HCT116 (cell line): ENCODE measurements around the gene ANGPT4.

Source experiments
- CTCF ChIP-seq, 3 experiments: fragments of 200-600 bp in 1 of 3; sonication (generic) in 1 of 3; IDR thresholded peaks in 2 of 3; conservative IDR thresholded peaks in 1 of 3; 2 replicates each; pipeline ENCODE4 v1.5.1; 2012 to 2017; ENCODE audit warnings: low read depth in 2 of 3, low read length in 2 of 3, antibody characterized with exemption in 1 of 3, borderline replicate concordance in 1 of 3, control low read depth in 1 of 3, mild to moderate bottlenecking in 1 of 3, mixed read lengths in 1 of 3, mixed run types in 1 of 3, moderate library complexity in 1 of 3; ENCODE audit not compliant: insufficient read depth in 1 of 3
- ELF1 ChIP-seq: IDR thresholded peaks from 2 replicates; pipeline ENCODE4 v1.6.1; 2012; ENCODE audit warnings: low read depth, borderline replicate concordance
- EZH2 ChIP-seq: fragments of 200-600 bp; sonication (generic); IDR thresholded peaks from 2 replicates; pipeline ENCODE4 v1.6.1; 2017; ENCODE audit warnings: antibody characterized with exemption, mixed run types
- EZH2phosphoT487 ChIP-seq: fragments of 200-600 bp; IDR thresholded peaks from 2 replicates; pipeline ENCODE4 v1.6.1; 2018; ENCODE audit warnings: antibody characterized with exemption, borderline replicate concordance
- MAX ChIP-seq: IDR thresholded peaks from 2 replicates; pipeline ENCODE4 v1.6.1; 2012
- POLR2A ChIP-seq: IDR thresholded peaks from 2 replicates; pipeline ENCODE4 v1.7.0; 2011; ENCODE audit warnings: borderline replicate concordance; ENCODE audit not compliant: insufficient read depth, insufficient read length; ENCODE audit errors: extremely low read depth
- POLR2AphosphoS5 ChIP-seq: IDR thresholded peaks from 2 replicates; pipeline ENCODE4 v1.6.1; 2011; ENCODE audit warnings: mild to moderate bottlenecking, low read depth, low read length, moderate library complexity
- RAD21 ChIP-seq: IDR thresholded peaks from 2 replicates; pipeline ENCODE4 v1.6.1; 2012; ENCODE audit warnings: low read depth, mild to moderate bottlenecking
- REST ChIP-seq: IDR thresholded peaks from 2 replicates; pipeline ENCODE4 v1.6.1; 2012; ENCODE audit warnings: low read depth
- SP1 ChIP-seq: IDR thresholded peaks from 2 replicates; pipeline ENCODE4 v1.6.1; 2012; ENCODE audit warnings: low read depth
- SRF ChIP-seq: IDR thresholded peaks from 2 replicates; pipeline ENCODE4 v1.6.1; 2012; ENCODE audit warnings: low read depth
- ZNF274 ChIP-seq: fragments of 200-500 bp; sonication (Bioruptor generic); IDR thresholded peaks from 2 replicates; pipeline ENCODE4 v1.6.1; 2014; ENCODE audit warnings: mild to moderate bottlenecking, low read depth, low read length, inconsistent platforms

GRCh38 chr20:858011-858410 lies 58.1 kb downstream of the ANGPT4 start:
- TF ChIP-seq REST, result no peak
- no peak for TF ChIP-seq EZH2
- no peak for TF ChIP-seq ZNF274
- TF ChIP-seq POLR2A, result no peak
- no peak for TF ChIP-seq MAX
- no peak for TF ChIP-seq SRF
- no peak for TF ChIP-seq CTCF (IDR thresholded peaks at IDR 0.05 in 2 of 3, conservative IDR thresholded peaks at IDR 0.05 in 1 of 3; ENCODE audit: borderline replicate concordance in 1 of 3, insufficient read depth in 1 of 3, low read depth in 2 of 3, low read length in 2 of 3)
- TF ChIP-seq SP1, result no peak
- no peak for TF ChIP-seq POLR2AphosphoS5
- no peak for TF ChIP-seq RAD21
- TF ChIP-seq EZH2phosphoT487, result no peak
- no peak for TF ChIP-seq ELF1
